PC-9 (cell line): ENCODE results near the gene KCNJ10. TPM values are rescaled to one million over a fixed set of nuclear protein-coding genes. Genes with fewer than 3 reads are reported as not detected.

Experiments
- BruUV-seq: library from RNA; stranded (reverse); fragments of 400-500 nt; replicated peaks from 2 replicates; lab custom pipeline; 2021; lab: Mats Ljungman, UMichigan
- CTCF ChIA-PET: fragments of 300-600 bp; sonication (Branson Sonifier 250); formaldehyde crosslinking; loops from one replicate; lab custom pipeline; 2022; ENCODE audit warnings: antibody characterized with exemption; lab: Charles Lee
- POLR2A ChIA-PET: fragments of 300-600 bp; sonication (Branson Sonifier 250); formaldehyde crosslinking; loops from one replicate; lab custom pipeline; 2022; ENCODE audit warnings: antibody characterized with exemption; ENCODE audit not compliant: unreplicated experiment; lab: Charles Lee
- DNase-seq, 2 experiments: peaks; one replicate each; pipeline versions ENCODE4 v3.0.0 to v3.0.0-alpha.2; 2015 to 2022; ENCODE audit warnings: mixed read lengths in 1 of 2
- H2AFZ ChIP-seq: fragments of 200-600 bp; sonication (generic); 2 replicates; pipeline ENCODE4 v1.8.1; 2017; ENCODE audit warnings: antibody characterized with exemption
- H3F3A ChIP-seq: fragments of 200-600 bp; sonication (generic); 2 replicates; pipeline ENCODE4 v1.8.1; 2017; ENCODE audit warnings: antibody characterized with exemption, mild to moderate bottlenecking, low read depth; ENCODE audit not compliant: insufficient read depth
- H3K27ac ChIP-seq: fragments of 200-600 bp; sonication (generic); 2 replicates; pipeline ENCODE4 v1.6.1; 2016; ENCODE audit warnings: mixed run types
- H3K27me3 ChIP-seq: fragments of 200-600 bp; sonication (generic); 2 replicates; pipeline ENCODE4 v1.6.1; 2016; ENCODE audit warnings: low read depth, mixed run types; ENCODE audit not compliant: insufficient read depth
- H3K36me3 ChIP-seq: fragments of 200-600 bp; sonication (generic); 2 replicates; pipeline ENCODE4 v1.6.1; 2016; ENCODE audit warnings: low read depth, mixed run types
- H3K4me1 ChIP-seq: fragments of 200-600 bp; sonication (generic); replicated peaks from 2 replicates; pipeline ENCODE4 v1.6.1; 2016; ENCODE audit warnings: mixed run types; ENCODE audit not compliant: insufficient read depth
- H3K4me2 ChIP-seq: fragments of 200-600 bp; sonication (generic); 2 replicates; pipeline ENCODE4 v1.6.1; 2017; ENCODE audit warnings: mixed run types
- H3K4me3 ChIP-seq: fragments of 200-600 bp; sonication (generic); 2 replicates; pipeline ENCODE4 v1.6.1; 2016; ENCODE audit warnings: mixed run types
- H3K79me2 ChIP-seq: fragments of 200-600 bp; sonication (generic); 2 replicates; pipeline ENCODE4 v1.6.1; 2017; ENCODE audit warnings: low read depth, mixed run types
- H3K9me2 ChIP-seq: fragments of 200-600 bp; sonication (generic); 2 replicates; pipeline ENCODE4 v1.8.1; 2017; ENCODE audit warnings: mild to moderate bottlenecking; ENCODE audit not compliant: insufficient read depth
- H3K9me3 ChIP-seq: fragments of 200-600 bp; sonication (generic); 2 replicates; pipeline ENCODE4 v1.8.1; 2016; ENCODE audit warnings: low read depth; ENCODE audit not compliant: insufficient read depth
- H4K20me1 ChIP-seq: fragments of 200-600 bp; sonication (generic); 2 replicates; pipeline ENCODE4 v1.8.1; 2017; ENCODE audit not compliant: insufficient read depth
- EZH2 ChIP-seq: fragments of 200-600 bp; sonication (generic); IDR thresholded peaks from 2 replicates; pipeline ENCODE4 v1.8.0; 2017; ENCODE audit warnings: antibody characterized with exemption, low read depth
- intact Hi-C: fragments of 100-400 bp; cut with micrococcal nuclease; formaldehyde crosslinking; loops from one replicate; pipeline ENCODE4 v1.10.0; 2022; ENCODE audit not compliant: unreplicated experiment
- total RNA-seq: library from RNA; stranded (reverse); gene quantifications from 2 replicates; pipeline ENCODE4 v1.2.3, GENCODE V29; 2021
- TF ChIP-seq, protein P1 (sequence below): fragments of 200-600 bp; sonication (generic); conservative IDR thresholded peaks from 2 replicates; pipeline ENCODE4 v1.6.1; 2017; ENCODE audit warnings: mixed run types, antibody characterized with exemption, mild to moderate bottlenecking, moderate library complexity

The KCNJ10 gene
- total RNA-seq, 1 experiment from 2014 or later: not detected

DNA sequence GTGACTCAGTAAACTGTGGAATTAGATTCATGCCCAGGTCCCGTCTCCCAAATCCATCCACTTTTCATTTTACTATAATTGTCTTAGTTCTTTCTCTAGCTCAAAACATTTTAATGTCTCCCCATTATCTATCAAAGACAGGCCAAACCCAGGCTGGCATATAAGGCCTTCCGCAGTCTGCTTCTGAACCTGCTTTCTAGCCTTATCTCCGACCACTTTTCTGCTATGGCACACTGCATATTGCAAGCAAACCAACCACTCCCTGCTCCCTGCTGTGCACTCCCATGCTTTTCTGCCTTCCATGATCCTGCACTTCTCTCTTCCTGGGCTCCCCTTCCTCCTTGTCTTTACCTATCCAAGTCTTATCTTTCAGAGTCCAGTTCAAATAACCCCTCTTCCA is 20.9 kb downstream of the KCNJ10 start:
- intact Hi-C loops: no loop called here
- H3K36me3 ChIP-seq: no peaks in the 10 kb centered on the region
- no peak overlapping the region for H3K27ac ChIP-seq
- BruUV-seq: no TSS peak
- H3K4me2 ChIP-seq: no peak overlapping the region
- peaks cover 74% of the 10 kb centered on the region for H3K27me3 ChIP-seq
- no peaks in the 10 kb centered on the region for H3K9me2 ChIP-seq
- H3K79me2 ChIP-seq: no peaks in the 10 kb centered on the region
- H3F3A ChIP-seq: peaks cover 1% of the 10 kb centered on the region; the same call in 1 of the 2 replicates
- no peaks in the 10 kb centered on the region for H4K20me1 ChIP-seq
- H3K9me3 ChIP-seq: no peaks in the 10 kb centered on the region
- no peak for DNase-seq
- CTCF ChIA-PET: no interaction called here
- TF ChIP-seq, protein P1, sequence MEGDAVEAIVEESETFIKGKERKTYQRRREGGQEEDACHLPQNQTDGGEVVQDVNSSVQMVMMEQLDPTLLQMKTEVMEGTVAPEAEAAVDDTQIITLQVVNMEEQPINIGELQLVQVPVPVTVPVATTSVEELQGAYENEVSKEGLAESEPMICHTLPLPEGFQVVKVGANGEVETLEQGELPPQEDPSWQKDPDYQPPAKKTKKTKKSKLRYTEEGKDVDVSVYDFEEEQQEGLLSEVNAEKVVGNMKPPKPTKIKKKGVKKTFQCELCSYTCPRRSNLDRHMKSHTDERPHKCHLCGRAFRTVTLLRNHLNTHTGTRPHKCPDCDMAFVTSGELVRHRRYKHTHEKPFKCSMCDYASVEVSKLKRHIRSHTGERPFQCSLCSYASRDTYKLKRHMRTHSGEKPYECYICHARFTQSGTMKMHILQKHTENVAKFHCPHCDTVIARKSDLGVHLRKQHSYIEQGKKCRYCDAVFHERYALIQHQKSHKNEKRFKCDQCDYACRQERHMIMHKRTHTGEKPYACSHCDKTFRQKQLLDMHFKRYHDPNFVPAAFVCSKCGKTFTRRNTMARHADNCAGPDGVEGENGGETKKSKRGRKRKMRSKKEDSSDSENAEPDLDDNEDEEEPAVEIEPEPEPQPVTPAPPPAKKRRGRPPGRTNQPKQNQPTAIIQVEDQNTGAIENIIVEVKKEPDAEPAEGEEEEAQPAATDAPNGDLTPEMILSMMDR: no peak
- no peak for TF ChIP-seq EZH2
- POLR2A ChIA-PET: no interaction called here
- H3K4me3 ChIP-seq: no peak overlapping the region
- H2AFZ ChIP-seq: no peak overlapping the region
- H3K4me1 ChIP-seq: no peaks in the 10 kb centered on the region

GRCh38 chr1:160048335-160048734 is 21.6 kb downstream of the KCNJ10 start:
- H3K79me2 ChIP-seq: no peaks in the 10 kb centered on the region
- POLR2A ChIA-PET: no interaction called here
- peaks cover 4% of the 10 kb centered on the region for H3K4me1 ChIP-seq
- no peak for DNase-seq
- intact Hi-C loops: no loop called here
- H3K27me3 ChIP-seq: peaks cover 66% of the 10 kb centered on the region
- no peaks in the 10 kb centered on the region for H3K9me3 ChIP-seq
- H2AFZ ChIP-seq: no peak overlapping the region
- H4K20me1 ChIP-seq: no peaks in the 10 kb centered on the region
- H3K4me3 ChIP-seq: no peak overlapping the region
- no peaks in the 10 kb centered on the region for H3K9me2 ChIP-seq
- BruUV-seq: no TSS peak
- TF ChIP-seq EZH2: no peak
- TF ChIP-seq, protein P1: no peak
- no peaks in the 10 kb centered on the region for H3K36me3 ChIP-seq
- H3K4me2 ChIP-seq: no peak overlapping the region
- H3K27ac ChIP-seq: no peak overlapping the region
- CTCF ChIA-PET: no interaction called here
- H3F3A ChIP-seq: peaks cover 9% of the 10 kb centered on the region; the same call in 1 of the 2 replicates

DNA sequence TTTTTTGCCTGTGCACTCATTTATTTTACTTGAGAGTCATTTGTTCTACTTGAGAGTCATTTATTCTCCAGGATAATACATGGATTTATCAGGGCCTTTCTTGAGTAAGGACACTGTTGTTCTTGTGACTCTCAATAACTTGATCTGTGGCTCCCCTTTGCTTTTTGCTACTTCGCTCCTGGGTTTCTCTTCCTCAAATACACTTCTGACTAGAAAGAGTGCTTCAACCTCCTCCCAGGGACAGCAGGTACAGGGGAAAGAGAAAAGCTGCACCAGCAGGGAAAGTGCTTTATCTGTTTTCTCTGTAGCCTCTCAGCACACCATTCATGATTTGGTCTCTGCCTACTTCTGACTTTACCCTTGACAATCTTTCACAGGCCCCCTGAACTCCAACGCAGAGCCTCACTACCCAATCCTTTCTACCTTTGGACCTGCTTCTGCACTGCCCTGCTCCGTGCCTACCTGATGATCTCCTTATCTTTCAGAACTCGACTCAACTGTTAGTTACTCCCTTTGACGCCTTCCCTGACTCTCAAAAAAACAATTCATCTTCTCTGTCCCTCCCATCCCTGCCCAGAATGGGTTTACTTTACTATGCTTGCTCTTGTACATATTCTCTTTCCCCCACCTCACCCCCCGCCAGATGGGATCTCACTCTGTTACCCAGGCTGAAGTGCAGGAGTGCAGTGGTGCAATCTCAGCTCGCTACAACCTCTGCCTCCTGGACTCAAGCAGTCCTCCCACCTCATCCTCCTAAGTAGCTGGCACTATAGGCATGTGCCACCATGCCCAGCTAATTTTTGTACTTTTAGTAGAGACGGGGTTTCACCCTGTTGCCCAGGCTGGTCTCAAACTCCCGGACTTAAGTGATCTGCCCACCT is 22.6 kb downstream of the KCNJ10 start:
- no peaks in the 10 kb centered on the region for H3K9me3 ChIP-seq
- no peaks in the 10 kb centered on the region for H3K36me3 ChIP-seq
- CTCF ChIA-PET: interaction anchor here (0.6 to 1.8 kb wide), 5 partner anchors 11 to 330 kb away, joined by 3 to 7 read pairs (median 5); partner anchors contain the start of gene IGSF8
- H3K4me3 ChIP-seq: no peak overlapping the region
- no TSS peak for BruUV-seq
- DNase-seq: no peak
- no peak overlapping the region for H3K27ac ChIP-seq
- H3F3A ChIP-seq: peaks cover 15% of the 10 kb centered on the region
- POLR2A ChIA-PET: no interaction called here
- peaks cover 9% of the 10 kb centered on the region for H3K4me1 ChIP-seq
- TF ChIP-seq EZH2: no peak
- TF ChIP-seq, protein P1: no peak
- no peak overlapping the region for H2AFZ ChIP-seq
- H3K4me2 ChIP-seq: no peak overlapping the region
- peaks cover 56% of the 10 kb centered on the region for H3K27me3 ChIP-seq
- H3K79me2 ChIP-seq: no peaks in the 10 kb centered on the region
- no peaks in the 10 kb centered on the region for H4K20me1 ChIP-seq
- H3K9me2 ChIP-seq: no peaks in the 10 kb centered on the region
- intact Hi-C loops: no loop called here
